ENCODE results near the gene LRRC23.

Gene LRRC23

GRCh38 chr12:6925540-6926279, 21.1 kb downstream of the LRRC23 start:
- Histone ChIP-seq H3K4ac (ENCODE audit: low read depth in 1 of 2, low read length in 2 of 2) (peak overlapping the region; percentile 91 to 98), H3K9me3 (ENCODE audit: control insufficient read depth, low read length) (no peaks in the 10 kb centered on the region), H3K4me3 (ENCODE audit: insufficient read depth in 1 of 2, low read depth in 1 of 2, low read length in 2 of 2) (peak overlapping the region in 1 of 2 experiments; percentile 84), H3K23ac (ENCODE audit: low read length in 2 of 2) (peak overlapping the region in 1 of 2 experiments; percentile 30), H3K79me1 (replicated peaks; ENCODE audit: low read length, poor library complexity, severe bottlenecking) (no peaks in the 10 kb centered on the region), H3K9ac (ENCODE audit: low read length) (peak overlapping the region; percentile 91), H2AFZ (ENCODE audit: low read depth, low read length) (peak overlapping the region; percentile 57), H2BK5ac (ENCODE audit: low read depth, low read length, poor library complexity, severe bottlenecking) (peak overlapping the region; percentile 10), H3K4me2 (ENCODE audit: low read length, poor library complexity, severe bottlenecking) (peak overlapping the region; percentile 72), H3K36me3 (ENCODE audit: control insufficient read depth in 1 of 2, insufficient read depth in 2 of 2, low read depth in 1 of 2, low read length in 2 of 2) (peaks cover 3 to 28% of the 10 kb centered on the region in 2 experiments), H2BK12ac (ENCODE audit: low read length in 2 of 2) (peak overlapping the region; percentile 76 to 80), H3K18ac (ENCODE audit: low read depth in 1 of 2, low read length in 2 of 2) (peak overlapping the region; percentile 93 to 99), H3K14ac (ENCODE audit: low read length in 2 of 2) (peak overlapping the region in 1 of 2 experiments; percentile 68), H2BK15ac (ENCODE audit: low read depth, poor library complexity, severe bottlenecking) (peak overlapping the region; percentile 92), H2BK120ac (ENCODE audit: low read depth, low read length) (peak overlapping the region; percentile 85), H3K27me3 (ENCODE audit: control insufficient read depth in 1 of 2, insufficient read depth in 1 of 2, low read length in 2 of 2) (no peaks in the 10 kb centered on the region), H2AK5ac (ENCODE audit: low read length, severe bottlenecking) (peak overlapping the region; percentile 95), H3K27ac (ENCODE audit: low read length, poor library complexity, severe bottlenecking) (peak overlapping the region; percentile 93), H3K4me1 (ENCODE audit: control insufficient read depth, insufficient read depth, low read depth, low read length) (peaks cover 39% of the 10 kb centered on the region), H4K91ac (ENCODE audit: low read length) (peak overlapping the region; percentile 98), H4K8ac (ENCODE audit: low read length) (peak overlapping the region; percentile 95)
- 4% methylated on average over 6 of the region's 8 CpGs for WGBS
- peak; percentile 92 for DNase-seq

GRCh38 chr12:6927379-6928021, 22.9 kb downstream of the LRRC23 start, which contains the start of gene ATN1:
TSS of gene ATN1 (plus strand) at chr12:6927959. CDS start at chr12:6934002, 6,043 bp downstream.
- Histone ChIP-seq H2BK15ac (ENCODE audit: low read depth, poor library complexity, severe bottlenecking) (peak within 1 kb of the TSS; percentile 92), H3K4me1 (ENCODE audit: control insufficient read depth, insufficient read depth, low read depth, low read length) (peaks cover 33% of the 10 kb centered on the region), H2AK5ac (ENCODE audit: low read length, severe bottlenecking) (peak within 1 kb of the TSS; percentile 81), H3K14ac (ENCODE audit: low read length in 2 of 2) (peak within 1 kb of the TSS; percentile 63 to 85), H3K4ac (ENCODE audit: low read depth in 1 of 2, low read length in 2 of 2) (peak within 1 kb of the TSS; percentile 92 to 94), H3K27me3 (ENCODE audit: control insufficient read depth in 1 of 2, insufficient read depth in 1 of 2, low read length in 2 of 2) (no peaks in the 10 kb centered on the region), H3K9me3 (ENCODE audit: control insufficient read depth, low read length) (no peaks in the 10 kb centered on the region), H3K18ac (ENCODE audit: low read depth in 1 of 2, low read length in 2 of 2) (peak within 1 kb of the TSS; percentile 98 to 99), H2BK120ac (ENCODE audit: low read depth, low read length) (peak within 1 kb of the TSS; percentile 97), H3K4me3 (ENCODE audit: insufficient read depth in 1 of 2, low read depth in 1 of 2, low read length in 2 of 2) (peak within 1 kb of the TSS; percentile 85 to 97), H3K27ac (ENCODE audit: low read length, poor library complexity, severe bottlenecking) (peak within 1 kb of the TSS; percentile 78), H3K79me1 (replicated peaks; ENCODE audit: low read length, poor library complexity, severe bottlenecking) (no peaks in the 10 kb centered on the region), H4K8ac (ENCODE audit: low read length) (peak within 1 kb of the TSS; percentile 94), H3K9ac (ENCODE audit: low read length) (peak within 1 kb of the TSS; percentile 91), H3K23ac (ENCODE audit: low read length in 2 of 2) (peak within 1 kb of the TSS in 1 of 2 experiments; percentile 97), H3K4me2 (ENCODE audit: low read length, poor library complexity, severe bottlenecking) (peak within 1 kb of the TSS; percentile 88), H3K36me3 (ENCODE audit: control insufficient read depth in 1 of 2, insufficient read depth in 2 of 2, low read depth in 1 of 2, low read length in 2 of 2) (peaks cover 3 to 21% of the 10 kb centered on the region in 2 experiments), H2BK5ac (ENCODE audit: low read depth, low read length, poor library complexity, severe bottlenecking) (peak within 1 kb of the TSS; percentile 94), H2AFZ (ENCODE audit: low read depth, low read length) (no peak within 1 kb of the TSS), H4K91ac (ENCODE audit: low read length) (peak within 1 kb of the TSS; percentile 95), H2BK12ac (ENCODE audit: low read length in 2 of 2) (peak within 1 kb of the TSS in 1 of 2 experiments; percentile 86)
- WGBS: under 1% methylated on average over 47 of the region's 66 CpGs
- DNase-seq: peak; percentile 83

GRCh38 chr12:6928022-6928702, 23.5 kb downstream of the LRRC23 start:
- Histone ChIP-seq H2BK5ac (ENCODE audit: low read depth, low read length, poor library complexity, severe bottlenecking) (no peak overlapping the region), H3K36me3 (ENCODE audit: control insufficient read depth in 1 of 2, insufficient read depth in 2 of 2, low read depth in 1 of 2, low read length in 2 of 2) (peaks cover 3 to 22% of the 10 kb centered on the region in 2 experiments), H3K14ac (ENCODE audit: low read length in 2 of 2) (peak overlapping the region; percentile 63 to 82), H2BK15ac (ENCODE audit: low read depth, poor library complexity, severe bottlenecking) (peak overlapping the region; percentile 63), H3K4me2 (ENCODE audit: low read length, poor library complexity, severe bottlenecking) (peak overlapping the region; percentile 88), H3K79me1 (replicated peaks; ENCODE audit: low read length, poor library complexity, severe bottlenecking) (no peaks in the 10 kb centered on the region), H3K18ac (ENCODE audit: low read depth in 1 of 2, low read length in 2 of 2) (peak overlapping the region; percentile 91 to 99), H3K27me3 (ENCODE audit: control insufficient read depth in 1 of 2, insufficient read depth in 1 of 2, low read length in 2 of 2) (no peaks in the 10 kb centered on the region), H3K27ac (ENCODE audit: low read length, poor library complexity, severe bottlenecking) (peak overlapping the region; percentile 71), H2BK12ac (ENCODE audit: low read length in 2 of 2) (peak overlapping the region in 1 of 2 experiments; percentile 40), H3K4me3 (ENCODE audit: insufficient read depth in 1 of 2, low read depth in 1 of 2, low read length in 2 of 2) (peak overlapping the region; percentile 85 to 97), H4K8ac (ENCODE audit: low read length) (no peak overlapping the region), H3K23ac (ENCODE audit: low read length in 2 of 2) (peak overlapping the region in 1 of 2 experiments; percentile 70), H2AK5ac (ENCODE audit: low read length, severe bottlenecking) (peak overlapping the region; percentile 68), H3K4me1 (ENCODE audit: control insufficient read depth, insufficient read depth, low read depth, low read length) (peaks cover 34% of the 10 kb centered on the region), H2AFZ (ENCODE audit: low read depth, low read length) (no peak overlapping the region), H2BK120ac (ENCODE audit: low read depth, low read length) (peak overlapping the region; percentile 97), H3K4ac (ENCODE audit: low read depth in 1 of 2, low read length in 2 of 2) (peak overlapping the region; percentile 92 to 94), H4K91ac (ENCODE audit: low read length) (peak overlapping the region; percentile 95), H3K9me3 (ENCODE audit: control insufficient read depth, low read length) (no peaks in the 10 kb centered on the region), H3K9ac (ENCODE audit: low read length) (peak overlapping the region; percentile 90)
- no peak for DNase-seq
- under 1% methylated on average over 11 of the region's 79 CpGs for WGBS
